Ovary (tissue), 9 donors: ENCODE results near the gene UBE2L6. TPM values are rescaled to one million over a fixed set of nuclear protein-coding genes. Genes with fewer than 3 reads are reported as not detected.

Source experiments
- DNase-seq, 5 donors: peaks; one replicate each; pipeline ENCODE4 v3.0.0-alpha.2; 2019 to 2020
- H3K27ac ChIP-seq, 2 donors: fragments of 200-600 bp; one replicate each; pipeline versions ENCODE4 v1.5.1 to v1.8.0; 2019 to 2022
- H3K27me3 ChIP-seq: fragments of 200-600 bp; one replicate; pipeline ENCODE4 v1.8.0; 2022
- H3K36me3 ChIP-seq: fragments of 200-600 bp; sonication (generic); one replicate; pipeline ENCODE4 v1.5.1; 2019
- H3K4me1 ChIP-seq: one replicate; pipeline ENCODE4 v1.8.1; 2013; ENCODE audit warnings: mild to moderate bottlenecking, moderate library complexity; ENCODE audit not compliant: insufficient read depth
- H3K4me3 ChIP-seq: fragments of 200-600 bp; sonication (generic); one replicate; pipeline ENCODE4 v1.5.1; 2017
- H3K9me3 ChIP-seq, 2 donors: fragments of 200-600 bp in 1 of 2; sonication (generic) in 1 of 2; one replicate each; pipeline versions ENCODE4 v1.5.1 to v1.8.1; 2013 to 2019; ENCODE audit warnings: mild to moderate bottlenecking in 1 of 2, moderate library complexity in 1 of 2
- EP300 ChIP-seq: sonication (generic); formaldehyde crosslinking; IDR thresholded peaks from one replicate; pipeline ENCODE4 v1.6.1; 2017; ENCODE audit warnings: antibody characterized with exemption
- POLR2A ChIP-seq: fragments of 450-650 bp; IDR thresholded peaks from one replicate; pipeline ENCODE4 v1.6.1; 2017; ENCODE audit warnings: antibody characterized with exemption, mild to moderate bottlenecking, moderate library complexity
- WGBS, 3 donors: extraction: QIAGEN DNeasy Blood & Tissue Kit in 1 of 3; methylation state at CpG; one replicate each; pipeline versions ENCODE4 v1.1.5 to v1.1.7; 2013 to 2017; 5-methylcytosine and 5-hydroxymethylcytosine counted together
- intact Hi-C, 4 donors: fragments of 100-400 bp; cut with DNase I; formaldehyde crosslinking; loops; one replicate each; pipeline versions ENCODE4 v1.11.0 to v1.15.1; 2022 to 2023
- polyA plus RNA-seq, 2 donors: library from polyadenylated mRNA; stranded (reverse); fragments of 200-250 nt in 1 of 2; fragments of 350-450 nt in 1 of 2; fragmentation: Illumina TruSeq in 1 of 2; extraction: RNeasy Lipid Tissue Mini Kit (QIAGEN cat#74804) in 1 of 2; gene quantifications; one replicate each; pipeline ENCODE4 v1.2.3, GENCODE V29; 2013 to 2014
- total RNA-seq, 7 donors: library from RNA; depleted of rRNA in 2 of 7; stranded (reverse); fragments of >200 nt in 2 of 7; fragmentation: NEBNext Ultra II Directional in 3 of 7; extraction: Animal tissue kit (Norgen Biotek cat#: 25700) in 3 of 7; gene quantifications; one replicate each; pipeline versions ENCODE4 v1.1.0 to v1.2.4, GENCODE V29; 2016 to 2023
- TF ChIP-seq, protein P1 (sequence below), 3 donors: fragments of 450-650 bp in 2 of 3; fragments of 200-600 bp in 1 of 3; IDR thresholded peaks; one replicate each; pipeline versions ENCODE4 v1.5.1 to v1.8.0; 2016 to 2022; ENCODE audit warnings: antibody characterized with exemption in 3 of 3, mild to moderate bottlenecking in 1 of 3
- donor health status: DM: no; HTN: no; CAD: no; lungs with moderate emphysema.
- donor health status: DM: no; HTN: no; CAD: no.
- donor health status: Bipolar disorder and iron deficiency.
- donor health status: DM: yes; HTN: yes; CAD: no.
- donor health status: DM: no; HTN: no; CAD: no.
- donor health status: DM: yes; HTN: yes; CAD: no.

The UBE2L6 gene
- total and polyA plus RNA-seq, 9 donors, result 27.2 to 114 (median 59.7) TPM

DNA sequence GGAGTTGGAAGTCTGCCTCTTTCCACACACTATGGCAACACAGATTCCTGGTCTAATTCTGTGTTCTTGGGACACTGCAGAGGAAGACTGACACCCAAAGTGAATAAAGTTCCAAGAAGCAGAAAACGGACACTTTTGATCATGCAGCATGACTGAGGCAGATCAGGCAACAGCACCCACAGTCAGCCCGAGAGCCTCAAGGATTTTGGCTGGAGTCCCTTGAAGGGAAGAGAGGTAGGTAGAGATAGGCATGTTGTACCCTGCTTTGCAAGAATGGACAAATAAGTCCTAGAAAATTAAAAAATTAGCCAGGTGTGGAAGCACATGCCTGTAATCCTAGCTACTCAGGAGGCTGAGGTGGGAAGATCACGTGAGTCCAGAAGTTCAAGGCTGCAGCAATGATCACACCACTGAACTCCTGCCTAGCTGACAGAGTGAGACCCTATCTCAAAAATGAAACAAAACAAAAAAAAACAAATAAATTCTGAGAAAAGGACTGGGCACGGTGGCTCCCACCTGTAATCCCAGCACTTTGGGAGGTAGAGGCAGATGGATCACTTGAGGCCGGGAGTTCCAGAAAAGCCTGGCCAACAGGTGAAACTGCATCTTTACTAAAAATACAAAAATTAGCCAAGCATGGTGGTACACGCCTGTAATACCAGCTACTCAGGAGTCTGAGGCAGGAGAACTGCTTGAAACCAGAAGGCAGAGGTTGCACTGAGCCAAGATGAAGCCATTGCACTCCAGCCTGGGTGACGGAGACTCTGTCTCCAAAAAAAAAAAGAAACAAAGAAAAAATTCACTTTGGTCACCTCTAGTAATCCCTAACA lies 58.9 kb downstream of the UBE2L6 start:
- Histone ChIP-seq H3K4me3 (no peak overlapping the region), H3K27ac (no peak overlapping the region), H3K27me3 (no peaks in the 10 kb centered on the region), H3K9me3 (no peaks in the 10 kb centered on the region), H3K4me1 (no peaks in the 10 kb centered on the region), H3K36me3 (no peaks in the 10 kb centered on the region)
- intact Hi-C loops, result no loop called here
- no peak for DNase-seq
- 80 to 87% (median 82%) methylated on average over 7 of the region's 7 CpGs for WGBS, 3 donors
- TF ChIP-seq EP300 (no peak), POLR2A (no peak)
- TF ChIP-seq, protein P1, sequence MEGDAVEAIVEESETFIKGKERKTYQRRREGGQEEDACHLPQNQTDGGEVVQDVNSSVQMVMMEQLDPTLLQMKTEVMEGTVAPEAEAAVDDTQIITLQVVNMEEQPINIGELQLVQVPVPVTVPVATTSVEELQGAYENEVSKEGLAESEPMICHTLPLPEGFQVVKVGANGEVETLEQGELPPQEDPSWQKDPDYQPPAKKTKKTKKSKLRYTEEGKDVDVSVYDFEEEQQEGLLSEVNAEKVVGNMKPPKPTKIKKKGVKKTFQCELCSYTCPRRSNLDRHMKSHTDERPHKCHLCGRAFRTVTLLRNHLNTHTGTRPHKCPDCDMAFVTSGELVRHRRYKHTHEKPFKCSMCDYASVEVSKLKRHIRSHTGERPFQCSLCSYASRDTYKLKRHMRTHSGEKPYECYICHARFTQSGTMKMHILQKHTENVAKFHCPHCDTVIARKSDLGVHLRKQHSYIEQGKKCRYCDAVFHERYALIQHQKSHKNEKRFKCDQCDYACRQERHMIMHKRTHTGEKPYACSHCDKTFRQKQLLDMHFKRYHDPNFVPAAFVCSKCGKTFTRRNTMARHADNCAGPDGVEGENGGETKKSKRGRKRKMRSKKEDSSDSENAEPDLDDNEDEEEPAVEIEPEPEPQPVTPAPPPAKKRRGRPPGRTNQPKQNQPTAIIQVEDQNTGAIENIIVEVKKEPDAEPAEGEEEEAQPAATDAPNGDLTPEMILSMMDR (IDR thresholded peaks at IDR 0.05), result no peak

DNA sequence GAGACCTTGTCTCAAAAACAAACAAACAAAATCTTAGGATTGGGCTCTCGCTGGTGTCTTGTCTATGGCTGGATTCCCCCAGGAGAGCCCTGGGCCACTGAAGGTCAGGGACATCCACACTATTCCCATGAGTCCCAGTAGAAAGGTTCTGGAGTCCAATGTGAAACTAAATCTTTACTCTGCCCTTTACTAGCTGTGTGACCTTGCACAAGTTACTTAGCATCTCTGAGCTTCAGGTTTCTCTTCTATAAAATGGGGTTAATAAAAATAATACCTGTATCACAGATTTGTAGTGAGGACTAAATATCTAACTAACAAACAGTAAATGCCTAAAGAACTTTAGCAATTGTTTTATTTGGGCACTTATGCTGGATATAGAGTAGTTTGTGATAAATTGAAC lies 61.0 kb downstream of the UBE2L6 start:
- no peaks in the 10 kb centered on the region for H3K27me3 ChIP-seq
- no peak overlapping the region for H3K4me3 ChIP-seq
- DNase-seq, result no peak
- no peaks in the 10 kb centered on the region for H3K9me3 ChIP-seq
- no peaks in the 10 kb centered on the region for H3K36me3 ChIP-seq
- TF ChIP-seq EP300, result no peak
- no peak for TF ChIP-seq POLR2A
- TF ChIP-seq, protein P1 (IDR thresholded peaks at IDR 0.05), result no peak
- no peak overlapping the region for H3K27ac ChIP-seq
- intact Hi-C loops, result no loop called here
- 86 to 100% (median 89%) methylated on average over 1 of the region's 1 CpG for WGBS, 3 donors
- H3K4me1 ChIP-seq, result no peaks in the 10 kb centered on the region

DNA sequence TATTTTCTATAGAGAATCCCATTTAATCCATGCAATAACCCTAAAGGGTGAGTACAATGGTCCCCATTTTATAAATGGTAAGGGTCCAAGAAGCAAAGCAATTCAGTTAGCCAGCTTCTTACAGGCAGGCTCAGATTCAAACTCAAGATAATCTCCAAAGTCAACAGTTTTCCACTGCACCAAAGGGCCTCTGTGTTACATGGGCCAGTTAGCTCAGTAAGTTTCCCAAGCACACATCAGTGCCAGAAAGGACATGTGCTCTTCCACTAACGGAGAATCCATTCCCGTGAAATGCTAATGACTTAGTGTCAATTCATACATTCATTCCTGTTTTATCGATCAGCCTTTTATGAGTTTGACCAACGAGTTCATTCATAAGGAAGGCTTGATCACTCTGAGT lies 63.0 kb downstream of the UBE2L6 start:
- Histone ChIP-seq H3K27me3 (no peaks in the 10 kb centered on the region), H3K9me3 (no peaks in the 10 kb centered on the region), H3K4me1 (peaks cover 13% of the 10 kb centered on the region), H3K27ac (no peak overlapping the region), H3K4me3 (no peak overlapping the region), H3K36me3 (no peaks in the 10 kb centered on the region)
- DNase-seq, result no peak
- TF ChIP-seq POLR2A (no peak), EP300 (no peak)
- TF ChIP-seq, protein P1 (IDR thresholded peaks at IDR 0.05), result no peak
- 90% methylated on average over 4 of the region's 4 CpGs for WGBS, 3 donors
- intact Hi-C loops, result no loop called here

DNA sequence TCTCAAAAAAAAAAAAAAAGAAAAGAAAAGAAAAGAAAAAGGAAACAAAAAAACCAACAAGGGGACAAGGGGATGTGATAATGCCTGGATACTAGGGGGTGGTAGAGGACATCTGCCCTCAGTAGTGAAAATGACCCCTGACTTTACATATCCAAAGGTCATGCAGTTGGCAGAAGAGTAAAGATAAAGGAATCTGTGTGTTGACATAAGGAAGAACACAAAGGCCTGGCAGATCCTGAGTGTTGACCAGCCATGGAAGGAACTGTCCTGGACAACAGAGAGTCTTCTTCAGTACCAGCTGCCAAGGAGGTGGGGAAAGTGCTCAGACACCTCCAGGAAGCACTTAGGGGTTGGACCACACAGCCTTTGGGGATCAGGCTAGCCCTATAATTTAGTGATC lies 64.6 kb downstream of the UBE2L6 start:
- TF ChIP-seq EP300 (no peak), POLR2A (no peak)
- TF ChIP-seq, protein P1 (IDR thresholded peaks at IDR 0.05), result no peak
- no peak overlapping the region for H3K4me3 ChIP-seq
- peaks cover 15% of the 10 kb centered on the region for H3K4me1 ChIP-seq
- H3K9me3 ChIP-seq, result no peaks in the 10 kb centered on the region
- DNase-seq, result no peak
- H3K27ac ChIP-seq, result no peak overlapping the region
- intact Hi-C loops, result no loop called here
- H3K36me3 ChIP-seq, result no peaks in the 10 kb centered on the region
- no peaks in the 10 kb centered on the region for H3K27me3 ChIP-seq
